Measurements from ENCODE around the gene STX2.
A peak's percentile ranks its signal among the peaks of the same experiment; 100 is the strongest.
"Not testable (repeated sequence)": the region's sequence is repeated elsewhere in the genome, so short reads cannot be mapped to it uniquely, and the experiment has no call there.

Gene STX2

GRCh38 chr12:130764475-130765185, 74.4 kb downstream of the STX2 start:
- peak; percentile 50 for DNase-seq (ENCODE audit: low read depth)

DNA sequence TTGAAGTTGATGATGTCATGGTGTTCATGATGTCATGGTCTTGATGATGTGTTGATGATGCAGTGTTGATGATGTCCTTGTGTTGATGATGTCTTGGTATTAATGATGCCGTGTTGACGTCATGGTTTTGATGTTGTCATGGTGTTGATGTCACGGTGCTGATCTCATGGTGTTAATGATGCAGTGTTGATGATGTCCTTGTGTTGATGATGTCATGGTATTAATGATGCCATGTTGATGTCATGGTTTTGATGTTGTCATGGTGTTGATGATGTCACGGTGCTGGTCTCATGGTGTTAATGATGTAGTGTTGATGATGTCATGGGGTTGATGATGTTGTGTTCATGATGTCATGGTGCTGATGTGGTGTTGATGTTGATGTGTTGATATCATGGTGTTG, 75.0 kb downstream of the STX2 start:
- DNase-seq (ENCODE audit: low read depth), result peak; percentile 20

DNA sequence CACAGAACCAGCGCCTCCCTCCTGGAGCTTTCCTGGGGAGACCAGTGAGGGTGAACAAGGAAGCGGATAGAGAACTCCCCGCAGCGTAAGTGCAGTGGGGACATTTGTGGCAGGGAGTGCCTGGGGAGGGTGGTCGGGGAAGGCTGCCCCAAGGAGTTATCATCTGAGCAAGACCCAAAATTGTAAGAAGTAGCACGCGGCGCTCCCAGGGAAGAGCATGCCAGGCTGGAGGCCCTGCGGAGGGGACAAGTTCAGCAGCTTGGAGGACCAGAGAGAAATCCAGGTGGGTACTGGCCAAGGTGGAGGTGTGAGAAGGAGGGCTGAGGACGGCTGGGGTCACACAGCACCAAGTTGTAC, 76.8 kb downstream of the STX2 start:
- no peak for DNase-seq (ENCODE audit: low read depth)

GRCh38 chr12:130761537-130762318, 77.3 kb downstream of the STX2 start:
- DNase-seq (ENCODE audit: low read depth), result peak; percentile 57

GRCh38 chr12:130754234-130754901, 84.7 kb downstream of the STX2 start:
- no peak for DNase-seq (ENCODE audit: low read depth)

DNA sequence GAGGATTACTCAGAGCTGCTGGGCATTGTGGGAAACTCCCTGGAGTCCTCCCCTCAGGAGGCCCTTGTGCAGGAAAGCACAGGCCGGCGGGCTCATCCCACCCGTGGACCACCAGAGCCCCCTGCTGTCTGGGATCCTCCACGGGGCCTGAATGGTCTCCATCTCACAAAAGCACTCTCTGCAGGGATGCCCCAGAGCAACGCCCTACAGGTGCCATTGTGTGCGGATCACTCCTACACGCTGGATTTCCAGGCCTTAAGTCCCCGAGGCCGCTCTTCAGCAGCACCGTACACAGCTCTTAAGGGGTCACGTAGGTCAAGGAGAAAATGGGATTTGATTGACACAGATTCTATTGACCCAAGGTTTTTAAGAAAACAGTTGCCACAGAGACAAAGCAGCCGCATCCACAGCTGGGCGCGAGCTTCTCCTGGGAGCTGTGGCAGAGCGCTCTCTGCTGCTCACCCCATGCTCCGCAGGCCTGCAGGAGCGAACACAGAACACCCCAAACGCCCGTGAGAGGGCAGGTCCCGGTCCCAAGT, 86.3 kb downstream of the STX2 start:
- no peak for DNase-seq (ENCODE audit: low read depth)

- DNase-seq (ENCODE audit: low read depth), result not testable (repeated sequence)
Measured at GRCh38 chr12:130752037-130752436, 87.0 kb downstream of the STX2 start.

- DNase-seq (ENCODE audit: low read depth), result no peak
Measured at GRCh38 chr12:130748786-130749185, 90.3 kb downstream of the STX2 start.

GRCh38 chr12:130747867-130748740, 90.9 kb downstream of the STX2 start:
- peak; percentile 55 for DNase-seq (ENCODE audit: low read depth)

- no peak for DNase-seq (ENCODE audit: low read depth)
Measured at GRCh38 chr12:130746546-130746945, 92.5 kb downstream of the STX2 start.

DNA sequence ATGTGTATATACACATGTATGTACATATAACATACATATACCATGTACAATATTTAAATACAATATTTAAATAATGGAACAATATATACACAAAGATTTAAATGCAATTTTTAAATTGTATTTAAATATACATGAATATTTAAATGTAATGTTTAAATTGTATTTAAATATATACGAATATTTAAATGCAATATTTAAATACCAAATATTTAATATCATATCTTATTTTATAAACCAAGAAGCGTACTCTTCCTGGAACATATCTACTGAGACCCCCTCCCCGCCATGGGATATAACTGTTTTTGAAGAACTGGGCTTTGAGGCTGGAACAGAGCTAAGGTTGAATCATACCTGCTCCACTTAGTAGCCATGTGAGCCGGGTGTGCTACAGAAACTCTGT, 93.1 kb downstream of the STX2 start:
- no peak for DNase-seq (ENCODE audit: low read depth)

DNA sequence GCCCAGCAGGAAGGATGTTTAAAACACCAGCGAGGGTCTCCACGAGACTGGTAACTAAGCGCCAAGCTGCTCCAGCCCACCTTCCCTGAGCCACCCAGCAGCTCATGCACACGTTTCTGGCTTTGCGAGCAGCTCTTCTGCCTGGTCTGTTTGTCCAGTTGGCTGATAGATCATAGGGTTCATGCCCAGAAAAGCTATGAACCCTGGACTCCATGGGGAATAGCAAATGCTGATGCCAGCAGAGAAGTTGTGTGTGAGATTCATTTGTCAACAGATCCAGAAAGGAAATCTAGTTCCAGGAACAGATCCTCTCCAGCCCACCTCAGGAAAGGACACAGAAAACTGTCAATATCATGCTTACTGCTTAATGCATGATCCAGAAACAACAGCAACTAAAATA, 94.8 kb downstream of the STX2 start:
- DNase-seq (ENCODE audit: low read depth), result no peak

DNA sequence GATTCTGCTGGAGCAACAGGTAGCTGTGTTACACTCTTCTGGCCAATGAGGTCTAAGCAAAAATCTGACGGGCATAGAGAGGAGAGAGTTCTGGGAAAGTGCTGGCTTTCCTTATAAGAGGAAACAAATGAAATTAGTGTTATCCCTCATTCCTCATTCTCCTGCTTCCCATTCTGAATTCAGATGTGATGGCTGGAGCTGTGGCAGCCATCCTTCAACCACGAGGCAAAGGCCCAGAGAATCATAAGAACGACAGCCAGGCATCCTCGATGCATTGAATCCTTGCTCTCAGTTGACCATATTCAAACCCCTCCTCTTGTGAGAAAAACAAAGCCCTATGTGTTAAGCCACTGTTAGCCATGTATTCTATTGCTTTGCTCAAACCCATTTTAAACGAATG, 95.4 kb downstream of the STX2 start:
- no peak for DNase-seq (ENCODE audit: low read depth)

GRCh38 chr12:130743176-130743575, 95.9 kb downstream of the STX2 start:
- no peak for DNase-seq (ENCODE audit: low read depth)

DNA sequence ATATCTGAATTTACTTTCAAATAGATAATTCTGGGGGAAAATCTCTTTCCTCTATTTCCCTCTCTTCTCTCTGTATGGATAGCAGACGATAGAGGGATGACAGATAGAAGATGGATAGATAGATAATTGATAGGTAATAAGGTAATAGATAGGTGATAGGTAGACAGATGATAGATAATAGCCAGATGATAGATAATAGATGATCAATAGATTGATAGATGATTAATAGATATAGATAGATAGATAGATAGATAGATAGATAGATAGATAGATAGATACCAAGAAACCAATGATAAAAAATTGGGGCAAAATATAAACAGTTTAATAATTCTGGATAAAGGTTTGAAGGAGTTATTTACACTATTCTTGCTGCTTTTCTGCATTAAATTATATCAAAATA, 96.3 kb downstream of the STX2 start:
- no peak for DNase-seq (ENCODE audit: low read depth)

DNA sequence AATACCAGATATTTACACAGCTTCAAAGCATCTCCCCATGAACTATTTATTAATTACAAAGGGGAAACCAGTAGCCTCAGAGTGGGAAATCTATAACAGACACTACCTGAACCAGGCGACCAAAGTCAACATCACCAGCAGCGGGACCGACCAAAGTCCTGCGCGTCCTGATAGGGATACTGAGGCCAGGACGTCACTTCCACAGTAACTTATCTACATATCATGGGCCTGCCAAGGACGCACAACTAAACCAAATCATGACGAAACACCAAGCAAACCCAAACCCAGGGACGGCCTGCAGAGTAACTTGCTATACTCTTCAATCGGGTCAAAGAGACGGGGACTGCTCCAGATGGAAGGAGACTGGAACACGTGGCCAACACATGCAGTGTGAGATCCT, 96.9 kb downstream of the STX2 start:
- DNase-seq (ENCODE audit: low read depth), result no peak
